ENCODE data around the gene MAPK6. TPM values are rescaled to one million over a fixed set of nuclear protein-coding genes. Genes with fewer than 3 reads are reported as not detected.

MAPK6 gene
- total RNA-seq, 3 donors from 2014 or later (not counting 1 experiment from before 2014, with no cell fraction given): 33.0 to 36.2 (median 33.1) TPM

DNA sequence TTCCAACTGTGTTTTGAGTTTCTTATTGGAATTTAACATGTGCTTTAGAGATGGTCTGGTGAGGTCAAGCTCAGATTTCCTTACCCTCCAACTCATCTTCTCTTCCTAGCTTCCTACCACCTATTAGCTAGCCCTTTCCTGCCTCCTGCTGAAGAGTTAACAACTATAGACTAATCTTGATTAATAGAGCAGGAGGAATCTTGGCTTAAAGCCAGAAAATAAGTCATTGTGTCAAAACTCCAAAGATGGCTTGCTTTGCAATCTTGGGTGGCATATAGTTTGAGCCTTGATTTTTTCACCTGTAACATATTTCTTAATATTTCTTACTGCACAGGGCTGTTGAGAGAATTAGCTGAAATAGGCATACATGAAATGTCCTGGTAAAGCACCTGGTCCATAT, 66.3 kb downstream of the MAPK6 start:
- peaks cover 12 to 19% of the 10 kb centered on the region in 2 donors for H3K4me1 Mint-ChIP-seq

DNA sequence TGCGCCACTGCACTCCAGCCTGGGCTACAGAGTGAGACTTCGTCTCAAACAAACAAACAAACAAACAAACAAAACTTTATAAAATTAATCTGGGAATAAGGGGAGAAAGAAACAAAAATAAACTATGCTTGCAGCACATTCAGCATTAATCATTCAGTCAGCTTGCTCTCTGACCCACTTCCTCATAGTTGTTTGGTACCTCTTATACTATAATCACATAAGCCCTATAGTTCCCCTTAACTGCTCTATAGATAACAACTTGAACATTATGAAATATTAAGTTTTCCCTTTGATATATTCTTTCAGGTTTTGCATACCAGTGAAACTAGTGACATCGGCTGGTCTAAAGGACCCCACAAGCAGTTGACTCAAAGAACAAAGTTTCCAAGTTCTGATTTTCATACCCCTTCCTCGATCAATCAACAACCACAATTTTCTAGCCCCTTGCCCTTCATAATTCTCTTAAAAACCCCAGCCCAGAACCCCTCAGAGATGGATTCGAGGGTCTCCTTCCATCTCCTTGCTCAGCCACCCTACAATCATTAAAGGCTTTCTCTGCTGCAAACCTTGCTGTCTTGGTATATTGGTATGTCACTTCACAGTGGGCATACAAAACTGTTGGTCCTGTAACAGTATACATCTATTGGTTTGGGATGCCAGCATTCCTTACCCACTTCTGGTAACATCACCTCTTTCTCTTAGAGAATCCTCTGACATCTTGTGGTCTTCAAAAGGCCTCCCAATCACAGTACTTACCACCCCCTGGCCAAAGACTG, 67.2 kb downstream of the MAPK6 start:
- no peak overlapping the region for H3K27ac Mint-ChIP-seq
- Histone ChIP-seq H3K9me3 (ENCODE audit: control insufficient read depth, insufficient read depth, low read length) (peaks cover 5% of the 10 kb centered on the region), H3K27me3 (ENCODE audit: control insufficient read depth, insufficient read depth, low read length) (no peaks in the 10 kb centered on the region), H3K27ac (ENCODE audit: low read length) (no peak overlapping the region), H3K36me3 (ENCODE audit: control insufficient read depth, insufficient read depth, low read length) (no peaks in the 10 kb centered on the region), H3K4me1 (ENCODE audit: control insufficient read depth, insufficient read depth, low read length) (peaks cover 17% of the 10 kb centered on the region), H3K4me3 (ENCODE audit: low read length) (no peak overlapping the region)
- 89% methylated on average over 3 of the region's 5 CpGs for WGBS (ENCODE audit: insufficient coverage)
- TF ChIP-seq, protein P1, sequence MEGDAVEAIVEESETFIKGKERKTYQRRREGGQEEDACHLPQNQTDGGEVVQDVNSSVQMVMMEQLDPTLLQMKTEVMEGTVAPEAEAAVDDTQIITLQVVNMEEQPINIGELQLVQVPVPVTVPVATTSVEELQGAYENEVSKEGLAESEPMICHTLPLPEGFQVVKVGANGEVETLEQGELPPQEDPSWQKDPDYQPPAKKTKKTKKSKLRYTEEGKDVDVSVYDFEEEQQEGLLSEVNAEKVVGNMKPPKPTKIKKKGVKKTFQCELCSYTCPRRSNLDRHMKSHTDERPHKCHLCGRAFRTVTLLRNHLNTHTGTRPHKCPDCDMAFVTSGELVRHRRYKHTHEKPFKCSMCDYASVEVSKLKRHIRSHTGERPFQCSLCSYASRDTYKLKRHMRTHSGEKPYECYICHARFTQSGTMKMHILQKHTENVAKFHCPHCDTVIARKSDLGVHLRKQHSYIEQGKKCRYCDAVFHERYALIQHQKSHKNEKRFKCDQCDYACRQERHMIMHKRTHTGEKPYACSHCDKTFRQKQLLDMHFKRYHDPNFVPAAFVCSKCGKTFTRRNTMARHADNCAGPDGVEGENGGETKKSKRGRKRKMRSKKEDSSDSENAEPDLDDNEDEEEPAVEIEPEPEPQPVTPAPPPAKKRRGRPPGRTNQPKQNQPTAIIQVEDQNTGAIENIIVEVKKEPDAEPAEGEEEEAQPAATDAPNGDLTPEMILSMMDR (IDR thresholded peaks at IDR 0.05): no peak
- ATAC-seq (no peak), DNase-seq (no peak)
- H3K36me3 Mint-ChIP-seq: peaks cover 15% of the 10 kb centered on the region
- H3K4me3 Mint-ChIP-seq: no peak overlapping the region
- H3K9me3 Mint-ChIP-seq: peaks cover 2 to 5% of the 10 kb centered on the region in 2 donors
- H3K27me3 Mint-ChIP-seq (ENCODE audit: low read depth in 2 of 2): peaks cover 16 to 19% of the 10 kb centered on the region in 2 donors
- H3K4me1 Mint-ChIP-seq: peaks cover 12 to 19% of the 10 kb centered on the region in 2 donors
- intact Hi-C loops (cut with micrococcal nuclease): no loop called here

More for the DNA sequence above, 66.3 kb downstream of the MAPK6 start:
- Histone ChIP-seq H3K27ac (ENCODE audit: low read length) (no peak overlapping the region), H3K4me3 (ENCODE audit: low read length) (no peak overlapping the region), H3K9me3 (ENCODE audit: control insufficient read depth, insufficient read depth, low read length) (peaks cover 5% of the 10 kb centered on the region), H3K27me3 (ENCODE audit: control insufficient read depth, insufficient read depth, low read length) (no peaks in the 10 kb centered on the region), H3K36me3 (ENCODE audit: control insufficient read depth, insufficient read depth, low read length) (no peaks in the 10 kb centered on the region), H3K4me1 (ENCODE audit: control insufficient read depth, insufficient read depth, low read length) (peaks cover 17% of the 10 kb centered on the region)
- ATAC-seq (no peak), DNase-seq (no peak)
- Mint-ChIP-seq H3K36me3 (peaks cover 11% of the 10 kb centered on the region), H3K27ac (no peak overlapping the region), H3K27me3 (ENCODE audit: low read depth in 2 of 2) (peaks cover 19 to 25% of the 10 kb centered on the region in 2 donors), H3K9me3 (peaks cover 1 to 5% of the 10 kb centered on the region in 2 donors), H3K4me3 (no peak overlapping the region)
- TF ChIP-seq, protein P1 (IDR thresholded peaks at IDR 0.05): no peak
- intact Hi-C loops (cut with micrococcal nuclease): no loop called here

DNA sequence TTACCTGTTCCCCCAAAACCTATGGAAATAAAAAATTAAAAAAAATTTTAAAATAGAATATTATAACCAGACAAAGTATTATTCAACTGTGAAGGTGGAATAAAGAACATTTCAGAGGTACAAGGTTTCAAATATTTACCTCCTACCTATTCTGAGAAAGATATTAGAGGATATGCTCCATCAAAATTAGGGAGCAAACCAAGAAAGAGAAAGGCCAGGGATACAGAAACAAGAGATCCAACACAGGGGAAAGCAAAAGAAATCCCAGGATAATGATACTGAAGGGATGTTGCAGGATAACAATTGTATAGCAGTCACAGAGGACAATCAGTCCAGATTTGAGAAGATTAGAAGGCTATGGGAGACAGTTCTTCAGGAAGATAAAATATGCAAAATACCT, 71.2 kb downstream of the MAPK6 start:
- H3K27ac ChIP-seq (ENCODE audit: low read length): no peak overlapping the region
- DNase-seq: no peak
- no peaks in the 10 kb centered on the region for H3K4me1 Mint-ChIP-seq
- H3K27me3 ChIP-seq (ENCODE audit: control insufficient read depth, insufficient read depth, low read length): no peaks in the 10 kb centered on the region
- H3K9me3 Mint-ChIP-seq: peaks cover 2 to 5% of the 10 kb centered on the region in 2 donors
- no peak overlapping the region for H3K4me3 ChIP-seq (ENCODE audit: low read length)
- H3K36me3 ChIP-seq (ENCODE audit: control insufficient read depth, insufficient read depth, low read length): no peaks in the 10 kb centered on the region
- intact Hi-C loops (cut with micrococcal nuclease): no loop called here
- ATAC-seq: no peak
- H3K4me1 ChIP-seq (ENCODE audit: control insufficient read depth, insufficient read depth, low read length): no peaks in the 10 kb centered on the region
- H3K9me3 ChIP-seq (ENCODE audit: control insufficient read depth, insufficient read depth, low read length): peaks cover 5% of the 10 kb centered on the region
- peaks cover 8 to 14% of the 10 kb centered on the region in 2 donors for H3K27me3 Mint-ChIP-seq (ENCODE audit: low read depth in 2 of 2)
- peaks cover 15% of the 10 kb centered on the region for H3K36me3 Mint-ChIP-seq
- TF ChIP-seq, protein P1 (IDR thresholded peaks at IDR 0.05): no peak
- no peak overlapping the region for H3K27ac Mint-ChIP-seq
- no peak overlapping the region for H3K4me3 Mint-ChIP-seq

DNA sequence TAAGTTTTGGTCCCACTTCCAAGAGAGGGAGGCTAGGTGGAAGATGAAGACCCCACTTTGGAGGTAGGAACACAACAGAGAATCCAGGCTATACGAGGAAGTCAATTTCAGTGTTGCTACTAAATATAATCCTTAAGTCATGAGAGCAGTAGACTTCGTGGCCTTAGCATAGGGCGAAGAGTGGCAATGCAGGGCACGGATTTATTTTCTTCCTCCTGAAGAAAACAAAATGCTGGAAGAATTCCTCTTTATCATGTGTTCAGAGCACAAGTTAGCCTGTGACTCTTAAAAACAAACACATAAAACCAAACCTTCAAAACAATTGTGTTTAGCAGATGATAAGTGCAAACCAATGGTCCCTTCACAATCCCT, 74.1 kb downstream of the MAPK6 start:
- peaks cover 2 to 5% of the 10 kb centered on the region in 2 donors for H3K9me3 Mint-ChIP-seq
- Histone ChIP-seq H3K4me3 (ENCODE audit: low read length) (no peak overlapping the region), H3K27ac (ENCODE audit: low read length) (no peak overlapping the region), H3K36me3 (ENCODE audit: control insufficient read depth, insufficient read depth, low read length) (no peaks in the 10 kb centered on the region), H3K27me3 (ENCODE audit: control insufficient read depth, insufficient read depth, low read length) (no peaks in the 10 kb centered on the region), H3K4me1 (ENCODE audit: control insufficient read depth, insufficient read depth, low read length) (no peaks in the 10 kb centered on the region), H3K9me3 (ENCODE audit: control insufficient read depth, insufficient read depth, low read length) (no peaks in the 10 kb centered on the region)
- 53% methylated on average over 4 of the region's 4 CpGs for WGBS (ENCODE audit: insufficient coverage)
- DNase-seq (no peak), ATAC-seq (no peak)
- H3K4me1 Mint-ChIP-seq: no peaks in the 10 kb centered on the region
- peaks cover 15% of the 10 kb centered on the region for H3K36me3 Mint-ChIP-seq
- TF ChIP-seq, protein P1 (IDR thresholded peaks at IDR 0.05): no peak
- intact Hi-C loops (cut with micrococcal nuclease): no loop called here
- H3K4me3 Mint-ChIP-seq: no peak overlapping the region
- H3K27me3 Mint-ChIP-seq (ENCODE audit: low read depth in 2 of 2): peaks cover 19 to 21% of the 10 kb centered on the region in 2 donors
- H3K27ac Mint-ChIP-seq: no peak overlapping the region

Measured in natural killer cell (primary cell).